Measurements from ENCODE around the gene FBXO2.

- TF ChIP-seq GATA2 (IDR thresholded peaks at IDR 0.05; ENCODE audit: low read depth, low read length) (no peak), GATA3 (IDR thresholded peaks at IDR 0.05; ENCODE audit: low read depth, low read length) (no peak)
Measured at GRCh38 chr1:11639372-11639771, 14.9 kb downstream of the FBXO2 start.

All from SH-SY5Y (cell line).